GM23248 (cell line): ENCODE data around the gene ZNF503.

Experiments used
- EZH2 ChIP-seq: fragments of 200-600 bp; sonication (generic); IDR thresholded peaks from 2 replicates; pipeline ENCODE4 v1.6.1; 2018; ENCODE audit warnings: antibody characterized with exemption, mild to moderate bottlenecking; ENCODE audit not compliant: insufficient read depth, poor library complexity, severe bottlenecking
- EZH2phosphoT487 ChIP-seq: fragments of 200-600 bp; sonication (generic); IDR thresholded peaks from 2 replicates; pipeline ENCODE4 v1.6.1; 2018; ENCODE audit warnings: antibody characterized with exemption, moderate library complexity, mild to moderate bottlenecking, low read depth; ENCODE audit not compliant: insufficient read depth

DNA sequence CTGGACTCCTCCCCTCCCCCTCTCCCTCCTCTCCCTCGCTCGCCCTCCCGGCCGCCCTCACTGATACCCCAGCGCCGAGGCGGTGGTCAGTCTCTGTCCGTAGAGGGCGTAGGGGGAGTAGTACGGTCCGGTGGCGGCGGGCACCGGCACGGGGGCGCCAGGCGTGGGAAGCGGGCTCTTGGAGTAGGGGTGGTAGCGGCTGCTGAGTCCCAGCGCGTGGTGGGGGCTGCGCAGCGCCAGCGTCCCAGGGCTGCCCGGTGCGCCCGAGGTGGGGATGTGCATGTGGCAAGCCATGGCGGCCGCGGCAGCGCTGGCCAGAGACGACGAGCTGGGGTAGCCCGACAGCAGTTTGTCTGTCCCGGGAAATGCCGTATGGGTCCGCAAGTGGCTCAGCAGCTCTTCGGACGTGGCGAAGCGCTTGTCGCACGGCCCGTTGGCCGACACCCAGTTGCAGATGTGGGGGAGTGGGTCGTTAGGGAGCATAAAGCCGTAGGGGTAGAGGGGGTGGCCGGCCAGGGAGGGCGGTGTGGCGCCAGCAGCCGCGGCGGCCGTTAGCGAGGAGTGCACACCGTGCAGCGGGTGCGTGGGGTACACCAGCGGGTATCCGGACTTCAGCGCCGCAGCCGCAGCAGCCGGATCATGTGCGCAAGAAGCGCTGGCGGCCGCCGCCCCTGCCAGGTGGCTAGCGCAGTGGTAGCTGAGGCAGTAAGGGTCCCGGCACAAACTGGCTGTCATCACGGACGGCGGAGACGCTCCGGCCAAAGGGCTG is 2.7 kb downstream of the ZNF503 start:
- no peak for TF ChIP-seq EZH2
- TF ChIP-seq EZH2phosphoT487, result no peak
